CD1c-positive myeloid dendritic cell (primary cell): ENCODE results near the gene CYFIP2.
A peak's percentile ranks its signal among the peaks of the same experiment; 100 is the strongest.

Experiments
- DNase-seq: peaks from one replicate; pipeline ENCODE4 v3.0.0-alpha.2; 2016; ENCODE audit errors: extremely low spot score

The CYFIP2 gene

DNA sequence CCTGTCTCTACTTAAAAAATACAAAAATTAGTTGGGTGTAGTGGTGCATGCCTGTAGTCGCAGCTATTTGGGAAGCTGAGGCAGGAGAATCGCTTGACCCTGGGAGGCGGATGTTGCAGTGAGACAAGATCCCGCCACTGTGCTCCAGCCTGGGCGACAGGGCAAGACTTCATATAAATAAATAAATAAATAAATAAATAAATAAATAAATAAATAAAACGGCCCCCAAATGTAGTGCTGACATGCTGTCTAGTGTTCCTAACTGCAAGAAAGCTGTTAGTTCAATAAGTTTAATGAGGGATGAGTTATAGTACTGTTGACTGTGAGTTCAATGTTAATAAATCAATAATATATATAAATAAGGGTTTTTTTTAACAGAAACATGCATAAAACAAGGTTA lies 7.5 kb upstream of the CYFIP2 start:
- DNase-seq: no peak

DNA sequence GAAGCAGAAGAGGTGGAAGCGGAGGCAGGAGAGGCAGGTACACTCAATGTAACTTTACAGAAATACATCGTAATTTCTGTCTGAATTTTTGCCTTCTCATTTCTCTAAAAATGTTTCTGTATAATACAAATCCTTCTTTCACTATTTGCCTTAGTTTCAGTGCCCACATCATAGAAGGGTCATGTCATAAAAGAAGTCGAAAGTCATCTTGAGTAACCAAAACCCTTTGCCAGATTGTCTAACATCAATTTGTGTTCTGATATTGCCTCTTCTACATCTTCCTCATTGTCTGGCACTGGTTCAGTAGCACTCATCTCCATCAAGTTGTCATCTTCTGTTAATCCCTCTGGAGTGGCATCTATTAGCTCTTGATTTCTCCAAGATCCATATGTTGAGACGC lies 6.2 kb upstream of the CYFIP2 start:
- no peak for DNase-seq

DNA sequence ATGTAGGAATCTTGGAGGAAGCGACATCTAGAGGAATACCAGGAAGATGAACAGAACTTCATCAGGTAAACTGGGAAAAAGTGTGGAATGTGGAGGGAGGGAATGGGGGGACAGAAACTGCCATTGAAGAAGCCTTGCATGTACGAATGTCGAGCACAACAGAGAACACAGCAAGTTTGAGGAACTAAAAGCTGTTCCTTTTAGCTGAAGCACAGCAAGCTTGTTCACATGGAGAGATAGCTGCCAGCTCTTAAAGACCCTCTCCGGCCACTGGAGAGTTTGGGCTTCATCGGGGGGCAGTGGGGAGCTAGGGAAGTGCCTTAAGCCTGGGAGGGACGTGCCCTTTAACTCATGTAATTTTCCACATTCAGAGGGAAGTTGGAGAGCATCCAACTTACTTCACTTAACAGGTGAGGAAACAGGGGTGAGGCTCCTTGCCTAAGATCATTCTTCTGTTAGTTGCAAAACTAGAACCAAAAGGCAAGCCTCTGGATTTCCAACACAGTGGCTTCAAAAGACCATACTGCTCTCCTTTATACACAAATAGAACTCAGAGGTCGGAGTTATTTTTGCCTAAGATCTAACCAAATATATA lies 2.3 kb upstream of the CYFIP2 start:
- peak; percentile 18 for DNase-seq

DNA sequence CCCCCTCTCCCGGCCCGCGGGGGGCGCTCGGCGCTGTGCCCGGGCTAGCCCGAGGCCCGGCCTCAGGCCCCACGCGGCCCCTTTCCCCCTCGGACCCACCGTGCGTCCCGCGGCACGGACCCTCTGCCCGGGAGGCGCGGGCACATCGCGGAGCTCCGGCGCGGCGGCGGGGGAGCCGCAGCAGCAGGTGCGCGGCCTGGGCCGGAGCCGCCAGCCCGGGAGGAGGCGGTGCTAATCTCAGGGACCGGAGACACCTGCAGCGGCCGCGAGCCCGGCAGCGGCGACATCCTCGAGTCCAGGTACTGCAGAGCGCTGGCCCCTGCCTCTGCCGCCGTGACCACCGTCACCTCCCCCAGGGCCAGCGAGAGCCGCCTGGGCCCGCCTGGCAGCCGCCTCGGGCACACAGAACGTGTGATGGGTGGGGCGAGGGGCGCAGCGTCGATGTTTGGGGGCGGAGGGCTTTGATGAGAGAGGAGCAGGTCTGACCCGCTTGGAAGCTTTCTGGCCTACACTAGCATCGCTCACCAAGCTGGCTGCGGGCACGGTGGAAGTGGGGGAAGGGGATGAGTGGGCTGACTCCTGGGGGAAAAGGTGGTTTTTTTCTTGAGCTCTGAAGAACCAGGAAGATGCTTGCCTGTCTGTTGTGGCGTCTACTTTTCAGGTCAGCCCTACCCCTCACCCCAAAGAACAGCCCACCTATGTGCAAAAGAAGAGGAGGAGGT lies 524 bp downstream of the CYFIP2 start:
- DNase-seq: no peak

DNA sequence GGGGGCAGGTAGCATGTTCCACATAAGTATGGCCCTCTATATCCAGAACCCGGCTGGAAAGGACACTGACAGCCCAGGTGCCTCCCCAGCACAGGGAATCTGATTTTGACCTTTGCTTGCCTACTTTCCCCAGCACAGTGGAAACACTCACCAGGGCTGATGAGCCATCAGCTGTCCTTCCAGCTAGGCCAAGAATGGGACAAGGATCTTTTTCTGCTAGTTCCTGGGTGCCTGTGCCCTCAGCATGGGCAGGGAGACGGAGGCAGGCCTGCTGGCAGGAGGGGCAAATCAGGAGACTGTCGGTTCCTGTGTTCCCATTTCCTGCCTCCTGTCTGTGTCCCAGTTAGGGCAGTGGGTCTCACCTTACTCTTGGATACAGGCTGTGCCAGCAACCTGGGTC lies 1.1 kb downstream of the CYFIP2 start:
- no peak for DNase-seq

DNA sequence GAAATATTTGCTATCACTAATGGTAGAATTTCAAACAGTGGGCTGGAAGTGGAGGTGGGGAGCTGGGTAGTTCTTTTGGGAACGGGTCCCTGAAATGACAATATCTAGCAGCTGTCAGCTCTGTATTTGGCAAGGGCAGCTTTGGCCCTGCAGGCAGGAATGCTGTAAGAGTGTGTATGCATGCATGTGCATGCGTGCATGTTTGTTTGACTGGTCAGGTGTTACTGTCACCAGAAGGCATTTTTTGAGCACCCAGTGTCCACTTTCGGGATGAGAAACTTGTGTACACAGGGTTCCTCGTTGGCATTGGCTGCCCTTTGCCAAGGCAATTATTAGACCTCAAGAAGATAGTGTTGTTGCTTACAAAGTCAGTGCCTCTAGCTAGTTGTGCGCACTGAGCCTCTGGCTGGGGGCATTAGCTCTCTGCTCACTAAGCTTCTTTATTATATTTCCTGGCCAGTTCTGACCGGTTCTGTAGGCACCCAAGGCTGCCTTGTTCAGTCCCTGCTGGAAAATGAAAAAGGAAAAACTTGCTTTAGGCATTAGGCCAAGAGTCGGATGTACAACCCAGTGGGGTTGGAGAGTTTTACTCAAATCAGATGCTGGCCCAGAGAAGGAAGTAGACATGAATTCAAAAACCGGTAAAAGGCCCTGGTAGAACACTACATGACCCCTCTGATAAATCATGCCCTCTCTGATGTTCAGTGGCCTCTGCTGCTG lies 2.0 kb downstream of the CYFIP2 start:
- DNase-seq: no peak

DNA sequence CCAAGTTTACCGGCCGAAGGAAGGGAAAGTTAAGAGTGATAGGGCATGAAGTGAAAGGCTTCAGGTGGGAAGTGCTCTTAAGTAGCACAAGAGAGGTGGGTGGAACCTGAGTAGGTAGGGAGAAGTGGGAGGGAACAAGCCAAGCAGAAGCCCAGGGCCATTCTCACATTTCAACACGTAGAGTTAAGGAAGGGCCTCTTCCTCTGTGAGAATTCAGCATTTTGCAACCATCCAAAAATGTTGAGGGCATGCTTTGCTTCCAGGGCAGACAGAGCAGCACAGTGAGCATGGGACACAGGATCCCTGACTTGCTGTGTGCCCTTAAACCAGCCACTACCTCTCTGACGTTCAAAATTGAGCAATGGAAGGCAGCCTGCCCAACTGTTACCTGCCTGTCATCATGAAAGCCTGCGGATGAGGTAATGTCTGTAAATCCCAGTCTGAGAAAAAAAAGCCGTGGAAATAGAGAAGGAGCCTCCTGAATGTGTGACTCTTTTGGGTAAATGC lies 3.3 kb downstream of the CYFIP2 start:
- peak; percentile 29 for DNase-seq

DNA sequence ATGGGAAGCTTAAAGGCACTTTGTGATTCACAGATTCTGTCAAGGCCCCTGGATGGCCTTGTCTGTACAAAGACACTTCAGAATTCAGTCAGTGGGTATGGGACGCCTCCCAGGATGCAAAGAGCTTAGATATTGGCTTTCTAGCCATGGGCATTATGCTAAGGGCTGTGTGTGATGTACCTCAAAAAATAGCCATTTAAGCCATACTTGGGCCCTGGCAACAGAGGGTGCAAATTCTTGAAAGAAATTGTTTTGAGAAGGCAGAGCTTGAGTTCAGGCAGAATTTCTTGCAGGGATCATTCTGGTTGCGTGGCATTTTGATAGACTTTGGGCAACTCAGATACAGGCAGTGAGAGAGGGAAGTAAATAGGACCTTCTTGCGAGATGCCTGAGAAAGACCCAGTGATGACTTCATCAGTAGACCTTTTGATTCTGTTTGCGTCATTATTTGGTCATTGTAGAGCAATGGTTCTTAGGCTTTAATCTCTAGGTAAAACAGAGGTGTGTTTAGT lies 3.9 kb downstream of the CYFIP2 start:
- peak; percentile 21 for DNase-seq

DNA sequence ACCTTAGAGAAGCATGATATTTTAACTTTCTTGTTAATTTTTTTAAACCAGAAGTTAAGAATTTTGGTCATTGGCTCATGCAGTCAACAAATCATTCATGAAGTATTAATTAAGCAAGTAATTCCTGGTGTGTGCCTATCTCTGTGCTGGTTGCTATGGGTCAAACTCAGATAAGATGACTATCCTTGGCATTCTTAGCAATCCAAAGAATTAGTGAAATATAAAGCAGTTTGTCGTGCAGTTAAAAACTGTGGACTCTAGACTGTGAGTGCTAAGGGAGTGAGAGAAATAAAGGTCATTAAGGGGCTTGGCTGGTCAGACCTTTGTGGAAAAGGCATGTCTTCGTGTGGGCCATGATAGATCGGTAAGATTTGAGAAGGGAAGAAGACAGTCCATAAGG lies 4.8 kb downstream of the CYFIP2 start:
- DNase-seq: no peak

DNA sequence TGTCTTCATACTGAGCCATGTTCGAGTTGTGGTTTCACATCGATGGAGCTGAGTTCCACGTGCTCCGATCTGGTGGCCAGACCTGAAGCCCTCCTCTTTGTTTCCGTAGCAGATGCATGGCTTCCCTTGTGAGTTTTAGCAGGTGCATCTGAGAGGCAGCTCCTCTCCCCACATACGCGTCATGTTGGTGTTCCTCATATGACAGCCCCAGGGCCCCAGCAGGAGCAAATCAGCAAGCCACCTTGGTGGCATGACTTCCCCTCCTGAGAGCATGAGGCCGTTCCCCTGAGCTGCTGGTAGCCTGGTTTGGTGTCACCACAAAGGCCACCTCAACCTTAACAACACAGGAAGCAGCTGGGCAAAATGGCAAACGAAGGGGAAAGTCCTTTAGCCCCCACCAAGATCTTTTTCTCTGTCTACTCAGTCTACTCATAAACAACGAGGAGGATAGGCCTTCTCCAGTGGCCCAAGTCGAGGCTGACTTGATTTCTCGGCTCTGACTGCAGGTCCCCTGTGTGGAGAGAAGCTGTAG lies 5.9 kb downstream of the CYFIP2 start:
- DNase-seq: peak; percentile 72

DNA sequence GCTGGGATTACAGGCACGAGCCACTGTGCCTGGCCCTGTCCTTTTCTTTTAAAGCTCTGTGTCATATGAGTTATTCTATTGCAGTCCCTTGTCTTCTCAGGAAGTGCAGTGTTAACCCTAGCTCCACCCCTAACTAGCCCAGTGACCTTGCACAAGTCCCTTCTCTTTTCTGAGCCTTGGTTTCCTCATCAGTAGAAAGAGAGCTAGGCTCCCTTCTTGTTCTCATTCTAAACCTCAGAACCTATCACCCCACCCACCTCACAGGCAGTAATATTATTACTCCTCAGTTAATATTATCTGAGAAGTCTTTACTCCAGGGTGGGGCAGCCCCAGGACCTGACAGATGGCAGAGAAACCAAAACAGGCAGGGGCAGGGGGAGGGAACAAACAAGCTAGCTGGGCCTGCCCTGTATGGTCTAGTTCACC lies 7.2 kb downstream of the CYFIP2 start:
- DNase-seq: peak; percentile 68

DNA sequence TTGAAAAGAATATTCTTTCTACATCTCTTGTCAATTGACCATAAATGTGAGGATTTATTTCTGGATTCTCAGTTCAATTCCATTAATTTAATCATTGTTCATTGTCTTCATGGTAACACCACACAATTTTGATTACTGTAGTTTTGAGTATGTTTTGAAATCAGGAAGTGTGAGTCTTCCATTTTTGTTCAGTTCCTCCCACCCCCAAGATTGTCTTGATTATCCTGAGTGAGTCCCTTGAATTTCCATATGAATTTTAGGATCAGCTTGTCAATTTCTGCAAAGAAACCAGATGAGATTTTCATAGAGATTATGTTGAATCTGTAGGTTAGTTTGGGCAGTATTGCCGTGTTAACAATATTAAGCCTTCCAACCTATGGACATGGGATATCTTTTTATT lies 9.5 kb downstream of the CYFIP2 start:
- no peak for DNase-seq

DNA sequence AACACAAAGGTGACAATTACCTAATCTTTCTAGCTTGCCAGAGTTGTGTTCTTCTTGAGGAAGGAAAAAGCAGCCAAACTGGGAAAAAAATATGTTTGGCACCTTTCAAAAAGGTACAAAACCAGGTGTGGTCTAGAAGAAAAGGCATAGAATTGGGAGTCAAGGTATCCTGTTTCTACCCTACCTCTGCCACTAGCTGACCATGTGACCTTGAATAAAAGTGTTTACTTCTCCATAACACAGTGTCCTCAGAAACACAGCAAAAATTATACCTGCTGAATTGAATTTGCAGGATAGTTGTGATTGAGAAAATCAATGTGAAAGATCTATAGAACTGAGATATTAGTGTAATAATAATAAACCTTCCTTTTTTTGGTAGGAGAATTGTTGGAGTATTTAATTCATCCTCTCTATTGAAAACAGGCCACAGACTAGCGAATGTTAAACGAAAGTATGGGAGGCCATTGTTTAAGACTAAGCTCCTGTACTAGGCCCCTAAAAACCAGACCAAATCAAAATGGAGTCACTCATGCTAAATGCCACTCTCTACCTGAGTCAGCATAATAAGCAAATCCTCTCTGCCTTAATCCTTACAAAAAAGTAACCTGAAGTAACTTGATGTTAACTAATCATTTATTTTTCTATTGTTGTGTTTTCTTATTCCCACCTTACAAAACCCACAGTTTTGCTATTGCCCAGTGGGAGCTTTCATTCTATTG lies 12.6 kb downstream of the CYFIP2 start:
- DNase-seq: no peak

DNA sequence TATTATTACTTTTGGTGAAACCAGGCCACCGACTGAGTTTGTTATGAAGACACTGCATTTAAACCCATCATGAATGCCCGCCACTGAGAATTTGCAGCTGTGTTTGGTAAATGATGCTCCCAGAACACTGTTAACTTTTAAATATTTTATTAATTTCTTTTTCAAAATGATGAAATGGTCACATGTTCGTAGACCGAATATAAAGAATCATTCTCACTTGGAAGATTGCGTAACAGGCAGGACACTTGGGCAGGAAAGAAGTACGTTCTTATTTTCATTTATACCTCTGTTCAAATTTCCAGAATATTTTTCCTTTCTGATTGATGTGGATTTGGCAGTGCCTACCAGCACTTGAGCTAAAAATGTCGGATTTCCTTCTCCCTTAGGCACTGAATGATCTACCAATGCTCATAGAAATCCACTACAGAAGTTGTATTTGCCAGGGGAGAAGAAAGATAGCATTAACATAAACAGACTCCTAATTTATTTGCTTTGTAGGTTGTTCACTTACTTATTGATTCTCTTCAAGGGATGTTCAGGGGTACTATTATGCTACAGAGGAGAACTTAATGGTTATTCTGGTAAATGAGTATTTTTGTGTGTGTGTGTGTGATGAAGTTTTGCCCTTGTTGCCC lies 13.8 kb downstream of the CYFIP2 start:
- DNase-seq: no peak

DNA sequence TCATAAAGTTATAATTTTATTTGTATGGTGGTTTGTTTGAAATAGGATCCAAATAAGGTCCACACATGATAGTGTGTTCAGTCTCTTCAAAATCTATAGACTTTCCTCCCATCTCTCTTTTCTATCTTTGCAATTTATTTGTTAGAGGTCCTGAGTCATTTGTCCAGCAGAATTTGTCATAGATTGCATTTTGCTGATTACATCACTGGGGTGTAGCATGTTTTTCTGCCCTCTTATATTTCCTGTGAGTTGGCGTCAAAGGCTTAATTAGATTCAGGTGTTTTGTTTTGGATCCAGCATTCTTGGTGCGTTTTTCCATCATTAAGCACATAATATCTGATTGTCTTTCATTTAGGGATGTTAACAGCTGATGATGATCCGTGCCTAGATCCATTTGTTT lies 15.0 kb downstream of the CYFIP2 start:
- DNase-seq: peak; percentile 12

DNA sequence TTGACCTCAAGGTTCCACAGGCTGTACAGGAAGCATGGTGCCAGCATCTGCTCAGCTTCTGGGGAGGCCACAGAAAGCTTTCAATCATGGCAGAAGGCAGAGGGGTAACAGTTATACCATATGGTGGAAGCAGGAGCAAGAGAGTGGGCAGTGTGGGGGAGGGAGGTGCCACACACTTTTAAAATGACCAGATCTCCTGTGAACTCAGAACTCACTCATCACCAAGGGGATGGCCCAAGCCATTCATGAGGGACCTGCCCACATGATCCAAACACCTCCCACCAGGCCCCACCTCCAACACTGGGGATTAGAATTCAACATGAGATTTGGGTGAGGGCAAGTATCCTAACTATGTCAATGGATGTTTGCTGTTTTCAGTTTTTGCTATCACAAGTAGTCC lies 16.2 kb downstream of the CYFIP2 start:
- no peak for DNase-seq

DNA sequence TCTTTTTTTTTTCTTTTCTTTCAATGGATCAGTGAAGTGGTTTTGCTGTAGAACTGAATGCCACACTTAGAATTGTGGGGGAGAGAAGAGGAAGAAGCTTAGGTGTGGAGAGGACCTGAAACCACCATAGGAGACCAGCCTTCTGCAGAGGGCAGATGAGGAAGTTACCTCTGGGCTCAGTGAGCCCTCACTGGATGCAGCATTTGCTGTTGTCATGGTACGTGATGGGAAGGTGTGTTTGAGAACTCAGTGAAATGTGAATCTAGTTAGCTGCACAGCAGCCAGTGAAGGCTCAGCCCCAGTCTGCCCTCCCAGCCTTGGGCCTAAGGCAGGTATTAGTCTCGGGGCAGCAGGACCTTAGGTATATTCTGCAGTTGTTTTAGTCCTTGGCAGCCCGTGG lies 17.5 kb downstream of the CYFIP2 start:
- DNase-seq: peak; percentile 40

DNA sequence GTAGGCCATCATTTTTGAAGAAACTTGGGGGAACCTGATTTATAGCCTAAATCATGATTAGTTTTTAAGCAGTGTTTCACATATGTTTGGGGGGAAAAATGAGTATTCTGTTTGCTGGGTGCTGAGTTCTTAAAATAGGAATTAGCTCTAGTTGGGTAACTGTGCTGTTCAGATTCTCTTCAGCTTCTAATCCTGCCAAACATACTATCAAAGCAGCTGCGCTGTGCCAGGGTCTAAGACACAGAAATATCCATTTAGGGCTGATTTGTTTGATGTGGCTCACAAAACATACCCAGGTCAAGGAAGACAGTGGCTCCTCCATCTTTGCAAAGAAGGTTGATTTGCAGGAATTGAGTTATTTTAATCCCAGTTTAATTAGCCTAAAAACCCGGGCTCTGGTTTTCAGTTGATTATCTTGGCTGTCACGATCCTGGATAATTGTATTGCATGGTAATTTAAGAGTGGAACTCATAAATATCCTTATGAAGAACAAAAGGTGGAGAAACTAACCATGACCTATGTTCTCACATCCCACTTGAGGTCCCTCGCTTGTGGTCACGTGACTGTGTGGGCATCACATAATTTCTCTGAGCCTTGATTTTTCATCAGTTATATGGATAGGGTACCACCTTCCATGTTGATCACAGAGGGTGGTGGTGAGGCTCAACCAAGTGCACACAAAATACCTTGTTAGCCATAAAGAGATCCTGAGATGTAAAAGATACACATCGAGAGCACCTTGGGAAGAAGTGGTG lies 18.7 kb downstream of the CYFIP2 start:
- DNase-seq: no peak

DNA sequence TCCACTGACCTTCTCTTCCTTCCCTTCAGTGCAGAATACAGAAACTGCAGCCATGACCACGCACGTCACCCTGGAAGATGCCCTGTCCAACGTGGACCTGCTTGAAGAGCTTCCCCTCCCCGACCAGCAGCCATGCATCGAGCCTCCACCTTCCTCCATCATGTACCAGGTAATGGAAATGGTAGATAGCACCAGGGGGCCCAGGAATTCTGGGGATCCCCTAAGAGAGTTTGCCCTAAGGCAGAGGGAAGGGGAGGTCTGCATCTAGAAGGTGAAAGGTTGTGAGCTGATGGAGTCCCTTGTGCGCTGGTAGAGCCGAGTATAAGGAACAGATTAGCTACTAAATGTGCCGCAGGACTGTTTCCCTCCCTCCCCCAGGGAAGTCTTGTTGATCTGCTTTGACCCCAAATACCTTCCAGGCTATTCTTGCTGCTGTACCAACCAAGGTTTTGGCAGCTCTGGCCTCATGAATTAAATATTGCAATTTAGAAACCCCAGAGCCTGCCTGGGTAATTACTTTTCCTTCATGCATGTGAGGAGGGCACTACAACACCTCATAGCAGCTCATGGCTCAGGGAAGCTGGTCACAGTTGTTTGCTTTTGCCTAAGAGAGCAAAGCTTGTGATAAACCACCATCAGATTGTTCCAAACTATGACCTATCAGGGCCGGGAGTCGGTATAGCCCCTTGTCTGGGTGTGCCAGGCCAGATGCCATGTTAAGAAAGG lies 19.6 kb downstream of the CYFIP2 start:
- no peak for DNase-seq

DNA sequence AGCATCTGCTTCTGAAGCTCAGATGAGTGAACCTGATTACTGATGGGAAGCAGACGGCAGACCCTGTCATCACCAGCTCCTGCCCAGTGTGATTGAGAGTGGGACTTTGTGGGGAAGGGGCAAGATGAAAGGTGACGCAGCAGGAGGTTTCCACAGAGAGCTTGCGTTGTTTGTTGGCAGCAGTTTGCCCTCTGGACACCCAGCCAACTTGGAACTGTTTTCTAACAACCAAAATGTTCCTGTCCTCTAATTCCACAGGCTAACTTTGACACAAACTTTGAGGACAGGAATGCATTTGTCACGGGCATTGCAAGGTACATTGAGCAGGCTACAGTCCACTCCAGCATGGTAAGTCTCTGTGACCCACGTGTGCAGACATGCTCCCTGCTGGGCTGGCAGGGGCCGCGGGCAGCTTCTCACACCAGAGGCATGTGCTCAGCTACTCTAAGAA lies 20.9 kb downstream of the CYFIP2 start:
- DNase-seq: no peak
